Neuronal stem cell (in vitro differentiated cells): ENCODE data around the gene LAMB4.

Source experiments
- DNase-seq: peaks from one replicate; pipeline ENCODE4 v3.0.0-alpha.2; 2013; ENCODE audit warnings: low spot score
- H2AFZ ChIP-seq: one replicate; pipeline ENCODE4 v1.6.1; 2013; ENCODE audit warnings: mild to moderate bottlenecking, low read length, inconsistent platforms
- H2AK5ac ChIP-seq: 2 replicates; pipeline ENCODE4 v1.6.1; 2013; ENCODE audit warnings: low read depth, mild to moderate bottlenecking, inconsistent platforms, low read length, moderate library complexity, mixed read lengths
- H2BK120ac ChIP-seq: 2 replicates; pipeline ENCODE4 v1.6.1; 2013; ENCODE audit warnings: low read depth, mild to moderate bottlenecking, inconsistent platforms, low read length, moderate library complexity, mixed read lengths
- H2BK12ac ChIP-seq: one replicate; pipeline ENCODE4 v1.6.1; 2013; ENCODE audit warnings: low read length, inconsistent platforms
- H2BK15ac ChIP-seq: 2 replicates; pipeline ENCODE4 v1.6.1; 2013; ENCODE audit warnings: mild to moderate bottlenecking, low read length, inconsistent platforms, mixed read lengths
- H2BK5ac ChIP-seq: one replicate; pipeline ENCODE4 v1.6.1; 2013; ENCODE audit warnings: inconsistent platforms, mild to moderate bottlenecking, low read length, moderate library complexity
- H3K14ac ChIP-seq: one replicate; pipeline ENCODE4 v1.6.1; 2013; ENCODE audit warnings: low read length, inconsistent platforms
- H3K18ac ChIP-seq: 2 replicates; pipeline ENCODE4 v1.6.1; 2013; ENCODE audit warnings: low read length, inconsistent platforms
- H3K23ac ChIP-seq: 2 replicates; pipeline ENCODE4 v1.6.1; 2013; ENCODE audit warnings: low read depth, mild to moderate bottlenecking, mixed read lengths, low read length, inconsistent platforms; ENCODE audit not compliant: poor library complexity
- H3K27ac ChIP-seq: replicated peaks from 3 replicates; pipeline ENCODE4 v1.5.1; 2013; ENCODE audit warnings: low read length, inconsistent platforms
- H3K27me3 ChIP-seq, 3 experiments: 2 replicates each; pipeline ENCODE4 v1.6.1; 2013; ENCODE audit warnings: low read length in 3 of 3, mild to moderate bottlenecking in 2 of 3, inconsistent platforms in 1 of 3, low read depth in 1 of 3, mixed read lengths in 1 of 3, moderate library complexity in 1 of 3; ENCODE audit not compliant: control insufficient read depth in 3 of 3, insufficient read depth in 3 of 3
- H3K36me3 ChIP-seq, 2 donors: replicated peaks in 1 of 2; 2 replicates each; pipeline ENCODE4 v1.6.1; 2013; ENCODE audit warnings: low read length in 2 of 2; ENCODE audit not compliant: control insufficient read depth in 2 of 2, insufficient read depth in 2 of 2
- H3K4ac ChIP-seq: 2 replicates; pipeline ENCODE4 v1.6.1; 2013; ENCODE audit warnings: inconsistent platforms, mild to moderate bottlenecking, low read length, moderate library complexity
- H3K4me1 ChIP-seq, 2 donors: 1 replicate in 1 of 2; 2 replicates in 1 of 2; pipeline ENCODE4 v1.6.1; 2013; ENCODE audit warnings: low read length in 2 of 2, low read depth in 1 of 2; ENCODE audit not compliant: control insufficient read depth in 2 of 2, insufficient read depth in 1 of 2
- H3K4me2 ChIP-seq: one replicate; pipeline ENCODE4 v1.6.1; 2013; ENCODE audit warnings: mild to moderate bottlenecking, low read length, inconsistent platforms; ENCODE audit not compliant: insufficient read depth, poor library complexity, severe bottlenecking
- H3K4me3 ChIP-seq, 2 donors: 2 replicates each; pipeline ENCODE4 v1.5.1; 2013; ENCODE audit warnings: low read length in 2 of 2, mild to moderate bottlenecking in 2 of 2, inconsistent platforms in 1 of 2, moderate library complexity in 1 of 2
- H3K79me1 ChIP-seq: one replicate; pipeline ENCODE4 v1.6.1; 2013; ENCODE audit warnings: low read depth, mild to moderate bottlenecking, inconsistent platforms, low read length, moderate library complexity
- H3K9ac ChIP-seq: one replicate; pipeline ENCODE4 v1.6.1; 2013; ENCODE audit warnings: mild to moderate bottlenecking, low read depth, low read length, inconsistent platforms; ENCODE audit not compliant: poor library complexity
- H3K9me3 ChIP-seq, 2 donors: replicated peaks in 1 of 2; 2 replicates each; pipeline versions ENCODE3 to v1.6.1; 2013; ENCODE audit warnings: low read length in 2 of 2, mild to moderate bottlenecking in 2 of 2, inconsistent platforms in 1 of 2, low read depth in 1 of 2, mixed read lengths in 1 of 2, moderate library complexity in 1 of 2; ENCODE audit not compliant: control insufficient read depth in 2 of 2, insufficient read depth in 1 of 2
- H4K8ac ChIP-seq: one replicate; pipeline ENCODE4 v1.6.1; 2013; ENCODE audit warnings: low read depth, mild to moderate bottlenecking, inconsistent platforms, low read length, moderate library complexity
- H4K91ac ChIP-seq: one replicate; pipeline ENCODE4 v1.6.1; 2013; ENCODE audit warnings: low read length, low read depth, mild to moderate bottlenecking, inconsistent platforms; ENCODE audit not compliant: poor library complexity
- WGBS, 2 donors: extraction: QIAGEN DNeasy Blood & Tissue Kit; methylation state at CpG; one replicate each; pipeline ENCODE4 v1.1.7; 2013; ENCODE audit warnings: missing lambda C conversion rate in 2 of 2, mixed read lengths in 1 of 2; ENCODE audit not compliant: insufficient read length in 2 of 2, insufficient replicate concordance in 1 of 2; ENCODE audit errors: extremely low coverage in 2 of 2; 5-methylcytosine and 5-hydroxymethylcytosine counted together

The LAMB4 gene

GRCh38 chr7:107998150-107998549 lies 132.0 kb downstream of the LAMB4 start:
- WGBS, 2 donors: no CpG with 5 or more reads among the region's 2 CpGs
- Histone ChIP-seq H4K91ac (no peak overlapping the region), H4K8ac (no peak overlapping the region), H2AK5ac (no peak overlapping the region), H3K18ac (no peak overlapping the region), H2BK12ac (no peak overlapping the region), H3K4ac (no peak overlapping the region), H3K27me3 (no peaks in the 10 kb centered on the region), H2AFZ (no peak overlapping the region), H3K14ac (no peak overlapping the region), H3K36me3 (peaks cover 3 to 24% of the 10 kb centered on the region in 2 donors), H3K23ac (no peak overlapping the region), H3K27ac (no peak overlapping the region), H3K4me3 (no peak overlapping the region), H2BK120ac (no peak overlapping the region), H3K9ac (no peak overlapping the region), H3K4me1 (peaks cover 17 to 20% of the 10 kb centered on the region in 2 donors), H2BK15ac (no peak overlapping the region), H2BK5ac (no peak overlapping the region), H3K4me2 (no peak overlapping the region), H3K79me1 (peaks cover 4% of the 10 kb centered on the region), H3K9me3 (peaks cover 0 to 10% of the 10 kb centered on the region in 2 donors)
- DNase-seq: no peak

GRCh38 chr7:107996072-107996882 lies 133.9 kb downstream of the LAMB4 start:
- H3K36me3 ChIP-seq: peaks cover 7 to 28% of the 10 kb centered on the region in 2 donors
- peaks cover 2% of the 10 kb centered on the region for H3K79me1 ChIP-seq
- no CpG with 5 or more reads among the region's 7 CpGs for WGBS, 2 donors
- peaks cover 0 to 5% of the 10 kb centered on the region in 2 donors for H3K9me3 ChIP-seq
- H3K23ac ChIP-seq: no peak overlapping the region
- H2AFZ ChIP-seq: peak overlapping the region; percentile 60
- H3K14ac ChIP-seq: no peak overlapping the region
- H3K18ac ChIP-seq: no peak overlapping the region
- H2BK15ac ChIP-seq: no peak overlapping the region
- H3K4me1 ChIP-seq: peaks cover 18 to 20% of the 10 kb centered on the region in 2 donors
- DNase-seq: no peak
- H3K4ac ChIP-seq: no peak overlapping the region
- H2BK12ac ChIP-seq: no peak overlapping the region
- H2BK120ac ChIP-seq: no peak overlapping the region
- no peak overlapping the region for H4K91ac ChIP-seq
- H3K9ac ChIP-seq: no peak overlapping the region
- peak overlapping the region; percentile 82 for H3K27ac ChIP-seq
- H3K4me2 ChIP-seq: no peak overlapping the region
- H2BK5ac ChIP-seq: no peak overlapping the region
- no peak overlapping the region for H3K4me3 ChIP-seq
- H4K8ac ChIP-seq: no peak overlapping the region
- no peak overlapping the region for H2AK5ac ChIP-seq
- H3K27me3 ChIP-seq: no peaks in the 10 kb centered on the region

- H4K91ac ChIP-seq: no peak overlapping the region
- H3K4ac ChIP-seq: no peak overlapping the region
- no peak overlapping the region for H3K9ac ChIP-seq
- H2BK15ac ChIP-seq: no peak overlapping the region
- no peak overlapping the region for H3K4me3 ChIP-seq
- no peak overlapping the region for H3K14ac ChIP-seq
- H3K4me1 ChIP-seq: peaks cover 17 to 20% of the 10 kb centered on the region in 2 donors
- no peak overlapping the region for H2BK12ac ChIP-seq
- H4K8ac ChIP-seq: no peak overlapping the region
- H2AK5ac ChIP-seq: no peak overlapping the region
- peak; percentile 71 for DNase-seq
- H3K27ac ChIP-seq: peak overlapping the region; percentile 82
- H3K27me3 ChIP-seq: no peaks in the 10 kb centered on the region
- WGBS, 2 donors: no CpG with 5 or more reads among the region's 6 CpGs
- H3K9me3 ChIP-seq: no peaks in the 10 kb centered on the region
- no peak overlapping the region for H3K4me2 ChIP-seq
- peaks cover 7 to 24% of the 10 kb centered on the region in 2 donors for H3K36me3 ChIP-seq
- peak overlapping the region; percentile 60 for H2AFZ ChIP-seq
- no peak overlapping the region for H3K23ac ChIP-seq
- H2BK5ac ChIP-seq: no peak overlapping the region
- H2BK120ac ChIP-seq: no peak overlapping the region
- no peak overlapping the region for H3K18ac ChIP-seq
- H3K79me1 ChIP-seq: peaks cover 2% of the 10 kb centered on the region
Measured at GRCh38 chr7:107995184-107996071, 134.7 kb downstream of the LAMB4 start.
